Esophagus muscularis mucosa (tissue), 4 donors: ENCODE data around the gene PLBD2. TPM values are rescaled to one million over a fixed set of nuclear protein-coding genes. Genes with fewer than 3 reads are reported as not detected.

Source experiments
- DNase-seq: peaks from one replicate; pipeline ENCODE4 v3.0.0-alpha.2; 2017; ENCODE audit errors: extremely low spot score
- H3K27ac ChIP-seq, 4 donors: fragments of 200-600 bp; sonication (generic); replicated peaks in 1 of 4; 1 replicate in 3 of 4; 2 replicates in 1 of 4; pipeline ENCODE4 v1.5.1; 2016 to 2019; ENCODE audit warnings: mild to moderate bottlenecking in 1 of 4
- H3K27me3 ChIP-seq, 4 donors: fragments of 200-600 bp; sonication (generic); one replicate each; pipeline versions ENCODE4 v1.5.1 to v1.6.0; 2016 to 2019
- H3K36me3 ChIP-seq, 4 donors: fragments of 200-600 bp; sonication (generic); one replicate each; pipeline ENCODE4 v1.5.1; 2016 to 2019
- H3K4me1 ChIP-seq, 4 donors: fragments of 200-600 bp; sonication (generic); one replicate each; pipeline ENCODE4 v1.5.1; 2016 to 2019
- H3K4me3 ChIP-seq, 4 donors: fragments of 200-600 bp; sonication (generic); 1 replicate in 2 of 4; 2 replicates in 2 of 4; pipeline ENCODE4 v1.5.1; 2016 to 2019; ENCODE audit warnings: mild to moderate bottlenecking in 4 of 4, moderate library complexity in 1 of 4
- H3K9me3 ChIP-seq, 4 donors: fragments of 200-600 bp; sonication (generic); 1 replicate in 3 of 4; 2 replicates in 1 of 4; pipeline ENCODE4 v1.5.1; 2016 to 2019
- EP300 ChIP-seq: sonication (generic); formaldehyde crosslinking; IDR thresholded peaks from one replicate; pipeline ENCODE4 v1.6.1; 2017; ENCODE audit warnings: antibody characterized with exemption
- POLR2A ChIP-seq: fragments of 450-650 bp; IDR thresholded peaks from one replicate; pipeline ENCODE4 v1.6.1; 2017; ENCODE audit warnings: antibody characterized with exemption, moderate library complexity, mild to moderate bottlenecking, low read depth
- POLR2AphosphoS5 ChIP-seq, 2 donors: sonication (generic); formaldehyde crosslinking; IDR thresholded peaks; one replicate each; pipeline ENCODE4 v1.6.1; 2017; ENCODE audit warnings: antibody characterized with exemption in 2 of 2
- WGBS: methylation state at CpG from one replicate; pipeline ENCODE4 v1.1.5; 2018; 5-methylcytosine and 5-hydroxymethylcytosine counted together
- intact Hi-C: fragments of 100-400 bp; cut with DNase I; formaldehyde crosslinking; loops from one replicate; pipeline ENCODE4 v1.15.1; 2023
- total RNA-seq, 4 donors: library from RNA; depleted of rRNA; stranded (reverse); fragments of >200 nt; gene quantifications; one replicate each; pipeline versions ENCODE4 v1.1.0 to v1.2.1, GENCODE V29; 2016
- TF ChIP-seq, protein P1 (sequence below), 3 experiments: fragments of 200-600 bp in 2 of 3; fragments of 450-650 bp in 1 of 3; sonication (generic) in 2 of 3; IDR thresholded peaks; one replicate each; pipeline ENCODE4 v1.5.1; 2017 to 2019; ENCODE audit warnings: antibody characterized with exemption in 3 of 3, mild to moderate bottlenecking in 2 of 3, moderate library complexity in 1 of 3

PLBD2 gene
- total RNA-seq, 4 donors from 2014 or later: 30.2 to 60.9 (median 33.1) TPM

DNA sequence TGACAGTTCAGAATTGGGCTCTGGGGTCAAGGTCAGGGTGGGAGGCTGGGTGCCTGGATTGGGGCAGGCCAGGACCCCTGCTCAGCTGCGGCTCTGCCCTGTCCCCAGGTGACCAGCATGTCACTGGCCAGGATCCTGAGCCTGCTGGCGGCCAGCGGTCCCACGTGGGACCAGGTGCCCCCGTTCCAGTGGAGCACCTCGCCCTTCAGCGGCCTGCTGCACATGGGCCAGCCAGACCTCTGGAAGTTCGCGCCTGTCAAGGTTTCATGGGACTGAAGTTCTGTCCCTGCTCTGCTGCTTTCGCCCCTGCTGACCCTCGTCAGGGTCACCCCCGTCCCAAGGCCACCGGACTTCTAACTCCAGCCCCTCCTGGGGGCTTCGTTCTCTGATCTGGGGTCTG is 30.0 kb downstream of the PLBD2 start:
- Histone ChIP-seq H3K4me3 (no peak overlapping the region), H3K36me3 (peaks cover 32 to 80% (median 78%) of the 10 kb centered on the region in 4 donors), H3K27ac (no peak overlapping the region), H3K9me3 (no peaks in the 10 kb centered on the region), H3K4me1 (no peaks in the 10 kb centered on the region), H3K27me3 (no peaks in the 10 kb centered on the region)
- intact Hi-C loops: no loop called here
- 94% methylated on average over 7 of the region's 14 CpGs for WGBS
- TF ChIP-seq, protein P1, sequence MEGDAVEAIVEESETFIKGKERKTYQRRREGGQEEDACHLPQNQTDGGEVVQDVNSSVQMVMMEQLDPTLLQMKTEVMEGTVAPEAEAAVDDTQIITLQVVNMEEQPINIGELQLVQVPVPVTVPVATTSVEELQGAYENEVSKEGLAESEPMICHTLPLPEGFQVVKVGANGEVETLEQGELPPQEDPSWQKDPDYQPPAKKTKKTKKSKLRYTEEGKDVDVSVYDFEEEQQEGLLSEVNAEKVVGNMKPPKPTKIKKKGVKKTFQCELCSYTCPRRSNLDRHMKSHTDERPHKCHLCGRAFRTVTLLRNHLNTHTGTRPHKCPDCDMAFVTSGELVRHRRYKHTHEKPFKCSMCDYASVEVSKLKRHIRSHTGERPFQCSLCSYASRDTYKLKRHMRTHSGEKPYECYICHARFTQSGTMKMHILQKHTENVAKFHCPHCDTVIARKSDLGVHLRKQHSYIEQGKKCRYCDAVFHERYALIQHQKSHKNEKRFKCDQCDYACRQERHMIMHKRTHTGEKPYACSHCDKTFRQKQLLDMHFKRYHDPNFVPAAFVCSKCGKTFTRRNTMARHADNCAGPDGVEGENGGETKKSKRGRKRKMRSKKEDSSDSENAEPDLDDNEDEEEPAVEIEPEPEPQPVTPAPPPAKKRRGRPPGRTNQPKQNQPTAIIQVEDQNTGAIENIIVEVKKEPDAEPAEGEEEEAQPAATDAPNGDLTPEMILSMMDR (IDR thresholded peaks at IDR 0.05): no peak
- no peak for TF ChIP-seq POLR2AphosphoS5 (IDR thresholded peaks at IDR 0.05)
- no peak for TF ChIP-seq EP300
- no peak for TF ChIP-seq POLR2A
- DNase-seq: no peak

DNA sequence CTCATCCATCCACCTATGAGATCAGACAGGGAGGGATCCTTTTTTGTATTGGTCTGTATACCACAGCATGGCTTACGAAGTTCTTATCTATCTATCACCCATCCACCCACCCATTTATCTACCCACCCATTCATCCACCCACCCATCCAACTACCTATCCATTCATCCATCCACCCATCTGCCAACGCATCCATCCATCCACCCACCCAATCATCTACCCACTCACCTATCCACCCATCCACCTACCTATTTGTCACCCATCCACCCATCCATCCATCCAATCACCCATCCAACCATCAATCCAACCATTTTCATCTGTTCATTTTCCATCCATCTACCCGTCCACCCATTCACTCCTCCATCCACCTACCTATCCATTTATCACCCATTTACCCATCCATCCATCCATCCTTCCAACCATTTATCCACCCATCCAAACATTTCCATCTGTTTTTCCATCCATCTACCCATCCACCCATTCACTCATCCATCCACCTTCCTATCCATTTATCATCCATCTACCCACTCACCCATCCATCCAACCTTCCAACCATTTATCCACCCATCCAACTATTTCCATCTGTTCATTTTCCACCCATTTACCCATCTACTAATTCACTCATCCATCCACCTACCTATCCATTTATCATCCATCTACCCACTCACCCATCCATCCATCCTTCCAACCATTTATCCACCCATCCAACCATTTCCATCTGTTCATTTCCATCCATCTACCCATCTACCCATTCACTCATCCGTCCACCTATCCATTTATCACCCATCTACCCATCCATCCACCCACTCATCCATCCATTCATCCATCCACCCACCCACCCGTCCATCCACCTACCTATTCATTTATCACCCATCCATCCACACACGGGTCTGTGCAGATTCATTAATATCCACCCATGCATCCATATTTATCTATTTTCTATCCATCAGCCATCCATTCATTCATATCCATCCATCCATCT is 32.0 kb downstream of the PLBD2 start:
- Histone ChIP-seq H3K27me3 (no peaks in the 10 kb centered on the region), H3K4me3 (no peak overlapping the region), H3K4me1 (no peaks in the 10 kb centered on the region), H3K27ac (no peak overlapping the region), H3K36me3 (peaks cover 23 to 60% (median 59%) of the 10 kb centered on the region in 4 donors), H3K9me3 (no peaks in the 10 kb centered on the region)
- intact Hi-C loops: no loop called here
- no peak for DNase-seq
- 85% methylated on average over 6 of the region's 6 CpGs for WGBS
- TF ChIP-seq POLR2AphosphoS5 (IDR thresholded peaks at IDR 0.05): no peak
- TF ChIP-seq, protein P1 (IDR thresholded peaks at IDR 0.05): no peak
- no peak for TF ChIP-seq EP300
- no peak for TF ChIP-seq POLR2A

GRCh38 chr12:113391145-113391544 is 32.8 kb downstream of the PLBD2 start:
- peaks cover 18 to 52% (median 51%) of the 10 kb centered on the region in 4 donors for H3K36me3 ChIP-seq
- TF ChIP-seq EP300: no peak
- no peak for TF ChIP-seq POLR2AphosphoS5 (IDR thresholded peaks at IDR 0.05)
- no peak for TF ChIP-seq POLR2A
- TF ChIP-seq, protein P1 (IDR thresholded peaks at IDR 0.05): no peak
- no peak overlapping the region for H3K27ac ChIP-seq
- 92% methylated on average over 3 of the region's 3 CpGs for WGBS
- no peaks in the 10 kb centered on the region for H3K4me1 ChIP-seq
- no peaks in the 10 kb centered on the region for H3K27me3 ChIP-seq
- H3K9me3 ChIP-seq: no peaks in the 10 kb centered on the region
- intact Hi-C loops: no loop called here
- DNase-seq: no peak
- H3K4me3 ChIP-seq: no peak overlapping the region

DNA sequence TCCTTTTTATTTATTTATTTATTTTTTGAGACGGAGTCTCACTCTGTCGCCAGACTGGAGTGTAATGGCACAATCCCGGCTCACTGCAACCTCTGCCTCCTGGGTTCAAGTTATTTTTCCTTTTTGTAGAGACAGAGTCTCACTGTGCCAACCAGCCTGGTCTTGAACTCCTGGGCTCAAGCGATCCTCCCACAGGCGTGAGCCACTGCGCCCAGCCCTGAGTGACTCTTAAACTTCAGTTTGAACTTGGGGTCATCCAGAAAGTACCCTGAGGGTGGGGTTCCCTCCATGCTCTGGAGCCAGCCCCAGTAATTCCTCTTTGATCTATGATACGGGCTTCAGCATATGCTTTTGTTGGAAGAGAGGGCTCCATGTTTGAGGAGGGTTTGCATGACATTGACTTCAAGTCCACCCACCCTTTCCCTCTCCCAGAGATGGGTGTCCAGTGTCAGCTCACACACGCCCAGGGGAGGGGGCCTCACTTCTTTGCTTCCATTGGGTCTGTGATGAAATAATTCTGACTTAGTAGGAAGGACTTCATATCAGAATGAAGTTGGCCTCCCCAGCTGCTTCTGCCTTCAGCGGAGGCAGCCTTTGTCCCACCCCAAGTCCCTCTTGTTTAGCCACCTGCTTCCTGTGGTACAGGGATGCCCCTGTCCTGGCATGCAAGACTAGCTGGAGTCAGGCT is 33.4 kb downstream of the PLBD2 start:
- H3K27ac ChIP-seq: no peak overlapping the region
- DNase-seq: no peak
- H3K4me1 ChIP-seq: no peaks in the 10 kb centered on the region
- no peaks in the 10 kb centered on the region for H3K9me3 ChIP-seq
- H3K4me3 ChIP-seq: no peak overlapping the region
- WGBS: 87% methylated on average over 9 of the region's 9 CpGs
- no peaks in the 10 kb centered on the region for H3K27me3 ChIP-seq
- H3K36me3 ChIP-seq: peaks cover 18 to 46% (median 44%) of the 10 kb centered on the region in 4 donors
- intact Hi-C loops: no loop called here
- TF ChIP-seq POLR2AphosphoS5 (IDR thresholded peaks at IDR 0.05) (no peak), EP300 (no peak), POLR2A (no peak)
- TF ChIP-seq, protein P1 (IDR thresholded peaks at IDR 0.05): no peak
